Natural killer cell (primary cell): ENCODE measurements around the gene POU6F2. TPM values are rescaled to one million over a fixed set of nuclear protein-coding genes. Genes with fewer than 3 reads are reported as not detected.
"Not testable (repeated sequence)": the region's sequence is repeated elsewhere in the genome, so short reads cannot be mapped to it uniquely, and the experiment has no call there.

Experiments used
- ATAC-seq, 3 donors: fragments of 150-1000 bp in 2 of 3; fragments of 200-7000 bp in 1 of 3; cut with Tn5 transposase; 1 replicate in 1 of 3; 2 replicates in 2 of 3; pipeline ENCODE4 v1.10.0; 2021; ENCODE audit warnings: mild to moderate bottlenecking in 2 of 3, moderate library complexity in 2 of 3
- DNase-seq, 2 donors: peaks; one replicate each; pipeline versions ENCODE4 v3.0.0 to v3.0.0-alpha.2; 2013 to 2021; ENCODE audit warnings: mixed read lengths in 1 of 2
- H3K27ac ChIP-seq: one replicate; pipeline ENCODE4 v1.5.1; 2013; ENCODE audit warnings: mild to moderate bottlenecking, low read length
- H3K27me3 ChIP-seq: one replicate; pipeline ENCODE4 v1.6.1; 2013; ENCODE audit warnings: low read length; ENCODE audit not compliant: control insufficient read depth, insufficient read depth
- H3K36me3 ChIP-seq: one replicate; pipeline ENCODE4 v1.6.1; 2013; ENCODE audit warnings: low read length; ENCODE audit not compliant: control insufficient read depth, insufficient read depth
- H3K4me1 ChIP-seq: one replicate; pipeline ENCODE4 v1.6.1; 2013; ENCODE audit warnings: low read length; ENCODE audit not compliant: control insufficient read depth, insufficient read depth
- H3K4me3 ChIP-seq: one replicate; pipeline ENCODE4 v1.5.1; 2013; ENCODE audit warnings: low read length
- H3K9me3 ChIP-seq: one replicate; pipeline ENCODE4 v1.6.1; 2013; ENCODE audit warnings: low read length; ENCODE audit not compliant: control insufficient read depth, insufficient read depth
- H3K27ac Mint-ChIP-seq, 2 donors: one replicate each; pipeline ENCODE4 v1.8.0; 2022; ENCODE audit warnings: mild to moderate bottlenecking in 2 of 2, mixed read lengths in 2 of 2, moderate library complexity in 1 of 2
- H3K27me3 Mint-ChIP-seq, 2 donors: one replicate each; pipeline ENCODE4 v1.8.0; 2022; ENCODE audit warnings: low read depth in 2 of 2, mixed read lengths in 2 of 2
- H3K36me3 Mint-ChIP-seq: one replicate; pipeline ENCODE4 v1.8.0; 2022; ENCODE audit warnings: mixed read lengths
- H3K4me1 Mint-ChIP-seq, 2 donors: one replicate each; pipeline ENCODE4 v1.8.0; 2022; ENCODE audit warnings: mixed read lengths in 2 of 2
- H3K4me3 Mint-ChIP-seq: one replicate; pipeline ENCODE4 v1.8.0; 2022; ENCODE audit warnings: mild to moderate bottlenecking, moderate library complexity, mixed read lengths
- H3K9me3 Mint-ChIP-seq, 2 donors: one replicate each; pipeline ENCODE4 v1.8.0; 2022; ENCODE audit warnings: mixed read lengths in 2 of 2
- CTCF ChIP-seq: fragments of 200-600 bp; IDR thresholded peaks from one replicate; pipeline ENCODE4 v1.8.0; 2022; ENCODE audit warnings: antibody characterized with exemption
- WGBS: methylation state at CpG from one replicate; pipeline ENCODE4 v1.1.7; 2013; ENCODE audit warnings: missing lambda C conversion rate; ENCODE audit not compliant: insufficient coverage; 5-methylcytosine and 5-hydroxymethylcytosine counted together
- intact Hi-C: fragments of 100-400 bp; cut with micrococcal nuclease; formaldehyde crosslinking; loops from one replicate; pipeline ENCODE4 v1.14.2; 2022
- total RNA-seq, 4 donors: library from RNA; stranded (reverse); fragments of 120-200 nt in 1 of 4; gene quantifications; one replicate each; pipeline versions ENCODE4 v1.2.3 to v1.2.4, GENCODE V29; 2013 to 2022

The POU6F2 gene
- total RNA-seq, 3 donors from 2014 or later (not counting 1 experiment from before 2014, with no cell fraction given): 0.28 to 0.29 TPM; not detected in 1

- DNase-seq: no peak
- no peaks in the 10 kb centered on the region for H3K4me1 Mint-ChIP-seq
- no peaks in the 10 kb centered on the region for H3K36me3 ChIP-seq
- no peak overlapping the region for H3K4me3 ChIP-seq
- H3K4me1 ChIP-seq: no peaks in the 10 kb centered on the region
- no peaks in the 10 kb centered on the region for H3K9me3 Mint-ChIP-seq
- H3K27me3 Mint-ChIP-seq: peaks cover 0 to 34% of the 10 kb centered on the region in 2 donors
- no peaks in the 10 kb centered on the region for H3K27me3 ChIP-seq
- 83% methylated on average over 7 of the region's 9 CpGs for whole genome bisulfite sequencing
- H3K9me3 ChIP-seq: no peaks in the 10 kb centered on the region
- no peak overlapping the region for H3K27ac Mint-ChIP-seq
- TF ChIP-seq CTCF: no peak
- ATAC-seq: no peak
- H3K4me3 Mint-ChIP-seq: no peak overlapping the region
- H3K27ac ChIP-seq: no peak overlapping the region
- no peaks in the 10 kb centered on the region for H3K36me3 Mint-ChIP-seq
- intact Hi-C loops: no loop called here
These were observed 397.6 kb downstream of the POU6F2 start for GRCh38 chr7:39375047-39375873.

GRCh38 chr7:39375874-39376190 lies 398.1 kb downstream of the POU6F2 start:
- no peak overlapping the region for H3K27ac Mint-ChIP-seq
- H3K36me3 Mint-ChIP-seq: no peaks in the 10 kb centered on the region
- H3K4me1 ChIP-seq: no peaks in the 10 kb centered on the region
- no peaks in the 10 kb centered on the region for H3K36me3 ChIP-seq
- H3K4me3 ChIP-seq: no peak overlapping the region
- no peak for TF ChIP-seq CTCF
- H3K4me1 Mint-ChIP-seq: no peaks in the 10 kb centered on the region
- peaks cover 0 to 34% of the 10 kb centered on the region in 2 donors for H3K27me3 Mint-ChIP-seq
- H3K9me3 Mint-ChIP-seq: no peaks in the 10 kb centered on the region
- intact Hi-C loops: no loop called here
- no peak overlapping the region for H3K27ac ChIP-seq
- no peaks in the 10 kb centered on the region for H3K9me3 ChIP-seq
- no peak overlapping the region for H3K4me3 Mint-ChIP-seq
- H3K27me3 ChIP-seq: no peaks in the 10 kb centered on the region
- no peak for ATAC-seq
- DNase-seq: no peak

GRCh38 chr7:39376881-39377280 lies 399.2 kb downstream of the POU6F2 start:
- H3K4me1 ChIP-seq, DNase-seq, H3K9me3 ChIP-seq, intact Hi-C loops, H3K4me1 Mint-ChIP-seq, H3K36me3 ChIP-seq, H3K4me3 Mint-ChIP-seq, H3K4me3 ChIP-seq, ATAC-seq, H3K9me3 Mint-ChIP-seq, H3K27me3 ChIP-seq, H3K27ac Mint-ChIP-seq, H3K27ac ChIP-seq, H3K36me3 Mint-ChIP-seq: not testable (repeated sequence)
- H3K27me3 Mint-ChIP-seq: peaks cover 3 to 31% of the 10 kb centered on the region in 2 donors
- WGBS: 100% methylated on average over 4 of the region's 5 CpGs

GRCh38 chr7:39379416-39379815 lies 401.7 kb downstream of the POU6F2 start:
- no peaks in the 10 kb centered on the region for H3K9me3 Mint-ChIP-seq
- DNase-seq (no peak), ATAC-seq (no peak)
- peaks cover 8 to 22% of the 10 kb centered on the region in 2 donors for H3K27me3 Mint-ChIP-seq
- no peak for TF ChIP-seq CTCF
- H3K27ac ChIP-seq: no peak overlapping the region
- H3K36me3 Mint-ChIP-seq: no peaks in the 10 kb centered on the region
- intact Hi-C loops: no loop called here
- H3K36me3 ChIP-seq: no peaks in the 10 kb centered on the region
- no peaks in the 10 kb centered on the region for H3K27me3 ChIP-seq
- no peaks in the 10 kb centered on the region for H3K9me3 ChIP-seq
- no peaks in the 10 kb centered on the region for H3K4me1 Mint-ChIP-seq
- H3K4me1 ChIP-seq: no peaks in the 10 kb centered on the region
- no peak overlapping the region for H3K4me3 ChIP-seq
- H3K27ac Mint-ChIP-seq: no peak overlapping the region
- H3K4me3 Mint-ChIP-seq: no peak overlapping the region
- 97% methylated on average over 5 of the region's 5 CpGs for WGBS
